Measurements from ENCODE around the gene PCNX3.

The PCNX3 gene

DNA sequence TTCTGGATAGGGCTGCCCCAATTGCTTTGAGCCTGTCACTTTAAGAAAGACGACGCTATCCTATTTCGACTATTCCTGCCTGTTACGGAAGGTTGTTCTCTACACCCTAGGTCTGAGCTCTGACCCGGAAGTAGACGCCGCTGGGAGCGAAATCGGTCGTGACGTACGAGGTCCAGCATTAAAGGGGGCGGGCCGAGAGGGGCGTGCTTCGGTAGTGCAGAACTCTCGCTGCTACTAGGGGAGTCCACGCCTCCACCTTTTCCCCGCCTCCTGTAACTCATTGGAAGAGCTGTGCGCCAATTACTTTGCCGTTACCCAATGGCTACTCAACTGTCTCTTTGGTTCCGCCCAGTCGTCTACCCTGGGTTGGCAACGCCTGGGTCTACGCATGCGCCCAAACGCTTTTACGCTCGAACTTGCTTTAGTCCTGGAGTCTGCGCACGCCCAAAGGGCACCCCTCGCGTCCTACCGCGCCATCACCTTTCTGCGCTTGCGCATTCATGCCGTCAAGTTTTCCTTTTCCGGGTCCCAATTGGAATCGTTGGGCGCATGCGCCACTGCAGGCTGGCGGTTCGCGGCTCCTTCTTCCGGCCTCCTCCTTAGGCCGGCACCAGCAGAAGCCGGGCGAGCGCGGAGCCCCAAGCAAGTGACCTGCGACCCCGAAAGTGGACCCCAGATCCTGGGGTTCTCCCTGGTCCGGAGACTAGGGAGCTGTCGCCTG, at the start of gene PCNX3:
TSS of gene PCNX3 (plus strand) at position 548 of the 721 bp plus-strand sequence. CDS start 536 bp downstream, outside the sequence.
- DNase-seq (ENCODE audit: low read depth): peak; percentile 100

DNA sequence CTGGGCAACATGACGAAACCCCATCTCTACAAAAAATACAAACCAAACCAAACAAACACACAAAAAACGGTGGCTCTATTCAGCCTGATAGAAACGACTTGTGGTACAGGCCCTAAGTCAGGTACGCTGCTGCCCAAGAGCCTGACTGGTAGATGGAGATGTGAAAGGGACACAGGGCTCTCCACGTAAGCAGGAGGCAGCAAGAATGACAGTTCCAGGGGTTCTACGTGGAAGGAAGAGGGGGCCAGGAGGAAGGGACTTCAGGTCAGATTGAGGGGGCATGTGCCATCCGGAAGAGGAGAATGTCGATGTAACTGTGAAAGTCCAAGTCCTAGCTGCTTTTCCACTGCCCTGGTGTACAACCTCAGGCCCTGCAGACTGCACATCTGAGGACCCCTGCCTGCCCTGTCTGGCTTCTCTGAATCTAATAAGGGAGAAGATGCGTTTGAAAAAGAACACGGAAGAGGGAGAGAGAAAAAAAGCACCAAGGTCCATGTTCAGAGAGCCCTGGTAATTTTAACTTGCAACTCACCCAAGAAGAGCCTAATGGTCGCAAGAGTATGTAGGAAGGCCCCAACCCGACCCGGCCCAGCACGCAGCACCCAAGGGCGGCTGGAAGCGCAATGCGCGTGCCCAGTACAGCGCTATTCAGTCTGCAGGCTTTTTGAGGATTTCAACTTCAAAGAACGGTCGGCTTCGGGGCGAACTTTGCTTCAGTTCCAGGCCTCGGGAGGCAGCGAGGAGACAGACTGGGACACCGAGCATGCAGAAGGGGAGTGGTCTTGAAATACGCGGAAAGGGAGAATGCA, 46.2 kb upstream of the PCNX3 start:
- no peak for DNase-seq (ENCODE audit: low read depth)

DNA sequence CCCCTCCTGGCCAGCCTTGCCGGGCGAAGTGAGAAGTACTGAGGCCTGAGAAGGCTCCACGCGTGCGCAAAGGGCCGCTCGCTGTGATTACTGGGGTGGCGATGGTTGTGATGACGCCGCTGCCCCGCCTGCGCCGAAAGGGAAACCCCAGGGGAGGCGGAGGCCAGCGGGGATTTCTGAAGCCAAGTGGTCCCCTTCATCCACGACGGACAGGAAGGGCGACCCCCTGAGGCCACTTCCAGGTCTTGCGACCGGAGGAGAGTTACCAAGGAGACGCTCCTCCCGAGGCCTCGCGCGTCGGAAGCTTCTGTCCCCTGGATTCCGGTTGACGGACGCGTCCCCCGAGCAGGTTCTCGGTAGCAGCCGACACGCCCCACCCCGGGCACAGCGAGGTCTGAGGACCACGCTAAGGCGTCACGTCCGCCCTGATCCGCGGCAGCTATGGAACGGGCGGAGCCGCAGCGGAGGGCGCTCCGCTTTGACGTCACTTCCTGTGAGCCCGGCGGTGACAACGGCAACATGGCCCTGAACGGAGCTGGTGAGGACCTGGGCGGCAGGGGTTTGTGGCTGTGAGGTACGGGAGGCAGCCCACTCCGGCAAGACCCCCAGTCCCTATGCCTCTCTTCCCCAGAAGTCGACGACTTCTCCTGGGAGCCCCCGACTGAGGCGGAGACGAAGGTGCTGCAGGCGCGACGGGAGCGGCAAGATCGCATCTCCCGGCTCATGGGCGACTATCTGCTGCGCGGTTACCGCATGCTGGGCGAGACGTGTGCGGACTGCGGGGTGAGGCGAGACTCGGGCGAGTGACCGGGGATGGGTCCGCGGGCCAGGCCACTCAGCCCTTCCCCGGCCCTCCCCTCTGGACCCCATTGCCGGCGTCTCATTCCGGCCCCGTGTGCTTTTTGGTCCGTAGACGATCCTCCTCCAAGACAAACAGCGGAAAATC, 45.3 kb upstream of the PCNX3 start, which contains the start of gene ZNRD2:
TSS of gene ZNRD2 (plus strand) at position 505 of the 946 bp plus-strand sequence. CDS start at position 520, 15 bp downstream.
- DNase-seq (ENCODE audit: low read depth): peak; percentile 99

DNA sequence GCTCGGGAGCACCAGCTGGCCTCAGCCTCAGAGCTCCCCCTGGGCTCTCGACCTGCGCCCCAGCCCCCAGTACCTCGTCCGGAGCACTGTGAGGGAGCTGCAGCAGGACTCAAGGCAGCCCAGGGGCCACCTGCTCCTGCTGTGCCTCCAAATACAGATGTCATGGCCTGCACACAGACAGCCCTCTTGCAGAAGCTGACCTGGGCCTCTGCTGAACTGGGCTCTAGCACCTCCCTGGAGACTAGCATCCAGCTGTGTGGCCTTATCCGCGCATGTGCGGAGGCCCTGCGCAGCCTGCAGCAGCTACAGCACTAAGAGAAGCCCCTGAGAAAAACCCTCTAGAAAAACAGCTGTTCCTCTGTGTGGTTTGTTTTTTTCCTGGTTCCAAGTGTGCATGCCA, 44.2 kb upstream of the PCNX3 start:
- no peak for DNase-seq (ENCODE audit: low read depth)

DNA sequence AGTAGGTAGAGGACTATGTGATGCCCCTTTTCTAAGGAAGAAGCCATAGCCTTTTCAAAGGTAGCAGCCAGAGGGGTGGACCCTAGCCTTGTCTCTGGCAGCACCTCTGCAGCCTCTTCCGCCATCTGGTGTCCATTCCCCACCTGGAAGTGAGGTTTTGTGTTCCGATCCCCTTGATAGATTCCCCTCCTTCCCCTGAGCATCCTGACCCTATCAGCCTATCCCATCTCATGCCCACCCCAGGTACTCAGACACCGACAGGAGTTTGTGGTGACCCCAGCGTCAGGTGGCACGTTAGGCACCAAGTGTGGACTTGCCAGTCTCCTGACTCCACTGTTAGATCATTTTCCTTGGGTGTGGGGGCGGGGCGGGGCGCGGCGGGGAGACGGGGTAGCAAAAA, 43.6 kb upstream of the PCNX3 start:
- DNase-seq (ENCODE audit: low read depth): no peak

DNA sequence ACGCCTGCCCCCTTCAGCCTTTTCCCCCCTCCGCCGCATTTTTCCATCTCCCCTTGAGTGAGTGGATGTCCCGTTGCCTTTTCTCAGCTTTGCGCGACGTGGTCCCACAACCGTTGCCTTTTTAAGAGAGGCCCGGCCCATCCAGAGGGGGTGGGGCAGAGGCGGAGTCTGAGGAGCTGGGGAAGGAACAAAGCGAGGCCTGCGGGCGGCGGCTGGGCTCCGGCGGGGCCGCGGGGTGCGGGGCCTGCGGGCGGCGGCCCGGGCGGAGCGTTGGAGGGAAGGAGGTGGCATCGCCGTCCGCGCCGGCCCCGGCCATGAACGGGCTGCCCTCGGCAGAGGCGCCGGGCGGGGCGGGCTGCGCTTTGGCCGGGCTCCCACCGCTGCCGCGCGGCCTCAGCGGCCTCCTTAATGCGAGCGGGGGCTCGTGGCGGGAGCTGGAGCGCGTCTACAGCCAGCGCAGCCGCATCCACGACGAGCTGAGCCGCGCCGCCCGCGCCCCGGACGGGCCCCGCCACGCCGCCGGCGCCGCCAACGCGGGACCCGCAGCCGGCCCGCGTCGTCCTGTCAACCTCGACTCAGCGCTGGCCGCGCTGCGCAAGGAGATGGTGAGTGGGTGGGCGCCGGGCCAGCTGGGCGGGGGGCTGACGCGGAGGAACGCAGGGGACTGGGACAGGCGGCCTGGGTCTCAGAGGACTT, 43.1 kb upstream of the PCNX3 start, which contains the start of gene FAM89B:
TSS of gene FAM89B (plus strand) at position 183 of the 696 bp plus-strand sequence. CDS start at position 315, 132 bp downstream.
- peak; percentile 81 for DNase-seq (ENCODE audit: low read depth)

DNA sequence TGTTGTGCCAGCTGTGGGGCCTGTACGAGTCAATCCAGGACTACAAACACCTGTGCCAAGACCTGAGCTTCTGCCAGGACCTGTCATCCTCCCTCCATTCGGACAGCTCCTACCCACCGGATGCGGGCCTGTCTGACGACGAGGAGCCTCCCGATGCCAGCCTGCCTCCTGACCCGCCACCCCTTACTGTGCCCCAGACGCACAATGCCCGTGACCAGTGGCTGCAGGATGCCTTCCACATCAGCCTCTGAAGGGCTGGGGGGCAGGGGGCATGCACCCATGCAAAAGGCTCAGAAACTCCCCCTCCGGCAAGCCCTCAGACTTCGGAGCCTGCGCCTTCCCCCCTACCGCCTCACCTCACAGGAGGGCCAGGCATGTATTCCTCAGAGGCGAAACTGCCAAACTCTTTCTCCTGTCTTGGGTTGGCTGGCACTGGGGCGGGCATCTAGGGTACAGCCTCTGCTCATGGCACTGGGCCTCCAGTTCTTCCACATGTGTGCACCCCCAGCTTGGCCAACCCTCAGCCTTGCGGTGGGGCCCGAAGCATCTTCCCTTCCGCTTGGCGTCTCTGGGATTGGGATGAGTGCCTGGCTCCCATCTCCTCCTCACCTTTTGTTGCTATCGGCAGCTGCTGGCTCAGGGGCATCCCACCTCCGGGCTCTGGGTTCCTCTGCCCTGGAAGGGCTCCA, 42.0 kb upstream of the PCNX3 start:
- DNase-seq (ENCODE audit: low read depth): no peak

DNA sequence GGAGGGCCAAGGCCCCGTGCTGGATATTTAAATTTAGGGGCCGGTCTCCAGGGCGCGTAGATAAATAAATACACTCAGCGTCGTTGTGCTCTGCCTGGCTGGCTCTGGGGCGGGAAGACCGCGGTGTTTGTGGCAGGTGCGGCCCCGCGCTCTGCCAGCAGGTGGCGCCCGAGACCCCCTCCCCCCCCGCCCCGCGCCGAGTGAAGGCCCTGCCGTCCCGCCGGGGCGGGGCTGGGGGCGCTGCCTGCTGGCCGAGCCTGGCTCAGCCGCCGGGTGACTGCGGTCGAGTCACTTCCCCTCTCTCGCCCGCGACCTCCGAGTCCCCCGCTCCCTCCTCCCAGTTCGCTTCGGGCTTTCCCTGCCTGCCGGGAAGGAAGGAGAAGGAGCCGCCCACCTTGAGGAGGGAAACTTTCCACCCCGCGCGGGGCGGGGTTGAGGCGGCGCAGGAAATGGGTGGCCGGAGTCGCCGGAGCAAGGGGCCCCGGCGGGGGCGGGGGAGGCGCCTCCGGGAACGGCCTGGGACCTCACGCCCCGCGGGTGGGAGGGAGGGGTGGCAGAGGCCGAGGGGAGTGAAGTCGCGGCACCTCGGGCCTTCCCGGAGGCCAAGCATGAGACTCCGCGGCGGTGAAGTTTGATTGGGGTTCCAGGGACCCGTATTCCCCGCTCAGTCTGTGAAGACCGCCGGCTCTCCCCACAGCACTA, 41.3 kb upstream of the PCNX3 start:
- DNase-seq (ENCODE audit: low read depth): peak; percentile 95

DNA sequence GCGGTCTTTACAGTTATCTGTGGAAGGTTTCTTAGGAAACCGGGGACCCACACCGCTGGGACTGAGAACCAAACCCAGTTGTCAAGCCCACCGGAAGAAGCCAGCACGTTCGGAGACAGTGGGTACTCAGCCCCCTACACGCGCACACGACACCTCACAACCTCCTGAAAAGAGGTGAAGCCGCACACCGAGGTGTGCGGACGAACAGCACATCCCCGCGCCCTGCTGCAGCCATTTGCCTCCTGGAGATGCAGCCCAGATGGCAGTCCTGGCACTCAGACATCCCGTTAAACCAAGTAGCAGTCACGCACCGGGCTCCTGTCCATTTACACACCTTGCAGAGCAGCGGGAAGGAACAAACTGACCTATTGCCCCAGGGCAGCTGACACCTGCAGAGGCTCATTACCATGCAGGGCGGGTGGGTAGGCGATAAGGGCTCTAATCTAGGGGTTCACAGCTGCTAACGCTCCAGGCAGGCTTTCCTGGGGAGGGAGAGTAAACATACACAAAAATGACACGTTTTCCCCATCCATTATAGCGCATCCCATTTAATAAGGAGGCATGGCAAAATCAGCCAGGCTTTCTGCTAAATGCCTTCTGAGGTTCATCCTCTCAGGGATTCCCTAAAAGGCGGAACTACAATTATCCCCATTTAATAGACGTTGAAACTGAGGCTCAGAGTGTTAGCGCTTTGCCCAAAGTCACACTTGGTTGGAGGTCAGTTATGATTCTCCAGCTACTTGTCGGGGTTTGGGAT, 40.6 kb upstream of the PCNX3 start:
- no peak for DNase-seq (ENCODE audit: low read depth)

DNA sequence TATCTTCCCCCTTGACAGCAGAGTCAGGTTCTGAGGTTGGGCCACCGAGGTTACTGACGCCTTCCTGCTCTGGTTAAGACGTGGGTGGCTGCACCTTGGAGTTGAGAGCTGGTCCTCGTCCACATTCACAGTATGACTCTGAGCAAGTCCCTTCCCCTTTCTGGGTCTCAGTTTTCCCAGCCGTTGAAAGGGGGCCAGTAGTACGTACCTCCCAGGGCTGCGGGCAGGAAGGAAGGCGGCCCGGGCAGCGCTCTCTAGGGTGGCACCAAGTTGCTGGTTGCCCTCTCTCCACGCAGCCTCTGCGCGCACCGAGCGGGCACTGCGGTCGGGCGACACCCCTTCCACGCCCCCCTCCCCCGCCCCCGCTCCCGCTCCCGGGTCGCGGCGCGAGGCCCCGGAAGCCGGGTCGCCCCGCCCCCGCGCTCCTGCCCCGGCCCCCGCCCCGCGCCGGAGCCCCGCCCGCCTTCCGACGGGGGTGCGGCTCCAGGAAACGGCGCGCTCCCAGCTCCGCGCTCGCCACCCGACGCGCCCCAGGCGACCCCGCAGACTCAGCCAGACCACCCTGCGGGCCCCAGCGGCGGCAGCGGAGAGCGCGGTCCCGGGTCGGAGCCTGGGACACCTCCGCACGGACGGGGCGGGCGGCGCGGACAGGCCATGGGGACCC, 39.9 kb upstream of the PCNX3 start, which contains the start of gene EHBP1L1:
TSS of gene EHBP1L1 (plus strand) at position 486 of the 664 bp plus-strand sequence. CDS start 250 bp downstream, outside the sequence.
- DNase-seq (ENCODE audit: low read depth): peak; percentile 69

DNA sequence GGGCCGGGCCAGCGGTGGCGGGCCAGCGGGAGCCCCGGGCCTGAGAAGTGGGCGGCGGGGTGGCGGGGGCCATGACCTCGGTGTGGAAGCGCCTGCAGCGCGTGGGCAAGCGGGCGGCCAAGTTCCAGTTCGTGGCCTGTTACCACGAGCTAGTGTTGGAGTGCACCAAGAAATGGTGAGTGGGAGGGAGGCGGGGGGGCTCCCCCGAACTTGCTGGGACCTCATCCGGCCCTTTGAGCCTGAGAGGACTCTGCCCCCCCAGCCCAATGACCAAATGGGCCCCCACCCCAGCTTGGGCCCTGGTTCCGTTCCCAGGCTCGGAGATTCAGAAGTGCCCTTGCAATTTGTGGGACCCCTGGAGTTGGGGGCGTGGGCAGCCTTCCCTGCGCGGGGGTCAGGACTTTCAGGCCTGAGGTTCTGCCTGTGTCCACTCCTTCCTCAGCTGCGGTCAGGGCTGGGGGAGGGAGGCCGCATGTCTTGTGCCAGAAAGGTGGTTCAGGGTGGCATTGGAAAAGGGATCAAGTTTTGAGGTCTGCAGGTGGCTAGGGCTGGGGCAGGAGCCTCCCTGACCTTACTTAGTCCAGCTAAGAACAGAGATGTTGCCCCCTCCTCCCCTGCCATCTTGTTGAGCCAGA, 39.2 kb upstream of the PCNX3 start:
- DNase-seq (ENCODE audit: low read depth): no peak

DNA sequence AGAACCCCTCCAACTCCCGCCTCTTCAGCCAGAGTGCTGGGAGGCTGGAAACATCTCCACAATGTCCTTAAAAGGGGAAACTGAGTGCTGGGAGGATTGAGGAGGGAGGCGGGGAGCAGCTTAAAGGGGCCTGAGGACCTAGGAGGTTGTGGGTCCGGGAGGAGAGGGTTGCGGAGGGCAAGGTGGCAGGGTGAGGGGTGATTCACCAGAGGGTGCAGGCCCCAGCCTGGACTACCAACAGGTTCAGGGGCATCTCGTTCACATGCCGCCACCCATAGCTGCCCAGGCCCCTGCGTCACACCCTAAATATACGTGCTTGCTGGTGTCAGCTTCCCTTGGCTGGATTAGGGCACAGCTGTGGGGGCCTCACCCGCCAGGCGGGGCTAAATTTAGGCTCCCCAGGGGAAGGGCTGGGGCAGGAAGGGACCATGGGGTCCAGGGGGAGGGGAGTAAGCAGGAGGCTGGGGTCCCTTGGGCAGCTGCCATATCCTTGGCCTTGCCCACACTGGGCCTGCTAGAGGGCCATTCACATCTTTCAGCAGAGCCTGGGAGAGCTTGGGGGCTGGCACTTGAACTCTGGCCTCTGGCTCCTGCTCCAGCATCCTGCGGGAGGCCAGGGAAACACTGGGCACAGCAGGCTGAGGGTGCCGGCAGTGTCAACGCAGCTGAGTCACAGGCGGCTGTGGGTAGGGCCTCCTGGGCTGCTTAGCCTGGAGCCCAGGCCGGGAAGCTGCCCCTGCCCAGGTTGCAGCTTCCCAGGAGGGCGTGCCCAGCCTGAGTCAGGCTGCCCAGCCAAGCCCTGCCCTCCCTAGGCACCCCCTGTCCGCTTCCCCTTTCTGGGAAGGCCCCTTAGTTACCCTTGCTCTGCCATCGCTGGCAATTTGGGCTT, 38.5 kb upstream of the PCNX3 start:
- DNase-seq (ENCODE audit: low read depth): peak; percentile 81

DNA sequence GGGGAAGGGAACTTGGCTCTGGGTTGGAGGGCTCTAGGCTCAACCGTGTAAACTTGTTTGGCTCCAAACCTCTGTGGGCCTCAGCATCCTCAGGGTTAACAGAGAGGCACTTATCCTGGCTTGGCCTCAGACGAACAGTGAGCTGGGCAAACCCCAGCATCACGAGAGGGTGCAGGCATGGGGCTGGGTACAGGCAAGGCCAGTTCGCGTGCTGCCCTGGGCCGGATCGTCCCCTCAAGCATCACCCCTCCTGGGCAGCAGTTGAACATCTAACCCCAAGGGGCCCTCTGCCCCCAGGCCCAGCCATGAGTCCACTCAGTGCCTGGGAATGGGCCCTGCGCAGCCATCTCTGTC, 37.8 kb upstream of the PCNX3 start:
- no peak for DNase-seq (ENCODE audit: low read depth)

DNA sequence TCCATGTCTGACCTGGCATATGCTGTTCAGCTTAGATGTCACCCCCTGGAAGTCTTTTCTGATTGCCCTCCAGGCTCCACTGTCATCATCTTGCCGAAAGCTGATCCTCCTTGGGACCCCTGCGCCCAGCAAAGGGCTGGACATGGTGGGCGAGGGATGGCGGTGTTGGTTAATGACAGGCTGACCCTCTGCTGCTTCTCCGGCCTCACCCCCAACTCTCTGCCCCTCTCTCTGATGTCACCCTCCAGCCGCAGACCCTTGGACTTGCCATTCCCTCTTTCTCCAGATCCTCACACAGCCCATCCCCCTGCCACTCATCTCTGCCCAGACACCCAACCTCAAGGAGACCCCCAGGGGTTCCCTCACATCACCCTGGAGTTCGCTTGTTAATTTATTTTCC, 37.4 kb upstream of the PCNX3 start:
- DNase-seq (ENCODE audit: low read depth): no peak

DNA sequence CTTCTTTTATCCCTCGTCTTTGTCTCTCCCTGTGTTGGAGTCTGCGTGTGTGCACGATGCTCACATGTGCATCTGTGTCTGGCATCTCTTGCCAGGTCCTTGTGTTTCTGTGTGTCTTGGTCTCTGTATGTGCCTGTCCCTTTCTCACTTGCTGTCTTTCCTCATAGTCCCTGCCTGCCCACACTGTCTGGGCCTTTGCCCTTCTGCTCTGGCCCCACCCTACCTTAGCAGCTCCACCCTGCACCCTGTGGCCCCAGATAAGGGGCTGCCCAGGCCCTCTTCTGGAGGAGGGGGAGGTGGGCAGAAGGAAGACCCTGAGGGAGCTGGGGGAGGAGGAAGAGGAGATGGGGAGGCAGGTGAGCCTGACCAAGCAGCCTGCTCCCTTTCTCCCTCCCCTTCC, 36.9 kb upstream of the PCNX3 start:
- no peak for DNase-seq (ENCODE audit: low read depth)

DNA sequence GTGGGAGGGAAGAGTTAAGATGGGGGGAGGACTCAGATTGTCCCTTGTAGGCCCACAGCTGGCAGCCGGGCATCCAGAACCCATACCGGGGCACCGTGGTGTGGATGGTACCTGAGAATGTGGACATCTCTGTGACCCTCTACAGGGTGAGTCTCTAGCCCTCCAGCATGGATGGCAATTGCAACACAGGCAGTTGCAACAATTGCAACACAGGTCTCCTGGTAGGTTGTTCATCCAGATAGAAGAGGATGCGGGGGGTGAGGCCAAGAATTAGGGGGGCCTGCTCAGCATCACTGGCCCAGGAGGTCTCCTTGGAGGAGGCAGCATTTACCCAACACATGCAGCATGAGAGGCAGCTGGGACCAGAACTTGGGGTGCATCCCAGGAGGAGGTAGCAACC, 36.3 kb upstream of the PCNX3 start:
- DNase-seq (ENCODE audit: low read depth): no peak

DNA sequence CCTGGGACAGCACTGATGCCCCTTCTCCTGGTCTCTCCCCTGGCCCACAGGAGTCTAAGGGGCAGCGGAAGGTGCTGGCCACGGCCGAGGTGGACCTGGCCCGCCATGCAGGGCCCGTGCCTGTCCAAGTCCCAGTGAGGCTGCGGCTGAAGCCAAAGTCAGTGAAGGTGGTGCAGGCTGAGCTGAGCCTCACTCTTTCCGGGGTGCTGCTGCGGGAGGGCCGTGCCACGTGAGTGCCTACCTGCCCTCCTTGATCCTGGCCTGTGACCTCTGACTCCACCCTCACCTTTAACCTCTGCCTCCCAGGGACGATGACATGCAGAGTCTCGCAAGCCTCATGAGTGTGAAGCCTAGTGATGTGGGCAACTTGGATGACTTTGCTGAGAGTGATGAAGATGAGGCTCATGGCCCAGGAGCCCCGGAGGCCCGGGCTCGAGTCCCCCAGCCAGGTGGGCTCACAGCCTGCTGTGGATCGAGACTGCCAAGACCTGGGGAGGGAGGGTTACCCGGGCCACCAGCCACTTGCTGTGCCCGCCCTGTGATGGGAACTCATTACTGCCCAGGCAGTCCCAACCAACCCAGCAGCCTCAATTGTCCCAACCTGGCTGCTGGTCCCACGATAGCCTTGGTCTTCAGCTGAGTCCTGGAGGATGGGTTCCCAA, 35.4 kb upstream of the PCNX3 start:
- DNase-seq (ENCODE audit: low read depth): no peak
